ENCODE measurements around the gene SLC39A13. TPM values are rescaled to one million over a fixed set of nuclear protein-coding genes. Genes with fewer than 3 reads are reported as not detected.
A peak's percentile ranks its signal among the peaks of the same experiment; 100 is the strongest.

SLC39A13 gene
- total and polyA plus RNA-seq, 2 of the 13 experiments (the other 11 are each of a cell fraction or from before 2014, with no cell fraction given) = 15.3 to 30.5 TPM

GRCh38 chr11:47399860-47400767 lies 8.3 kb upstream of the SLC39A13 start (continued):
- TF ChIP-seq PATZ1 (CRISPR knock-in tag; IDR thresholded peaks at IDR 0.05) (peak; percentile 78), JARID2 (CRISPR knock-in tag; IDR thresholded peaks at IDR 0.05; ENCODE audit: insufficient replicate concordance) (no peak), ZNF335 (CRISPR knock-in tag; IDR thresholded peaks at IDR 0.05) (no peak), IRF1 (CRISPR knock-in tag; IDR thresholded peaks at IDR 0.05; ENCODE audit: low read depth) (no peak), ZEB1 (IDR thresholded peaks at IDR 0.05; ENCODE audit: insufficient replicate concordance, low read depth) (no peak), BORCS8-MEF2B (CRISPR knock-in tag; IDR thresholded peaks at IDR 0.05) (no peak), AKNA (CRISPR knock-in tag; IDR thresholded peaks at IDR 0.05; ENCODE audit: borderline replicate concordance) (no peak), RNF219 (CRISPR knock-in tag; IDR thresholded peaks at IDR 0.05) (no peak), ZNF33A (CRISPR knock-in tag; IDR thresholded peaks at IDR 0.05; ENCODE audit: borderline replicate concordance) (no peak), ZNF740 (CRISPR knock-in tag; IDR thresholded peaks at IDR 0.05) (0 out of 2 replicates have a peak, but pooled peaks have one; percentile 40), ZMYM3 (CRISPR knock-in tag; IDR thresholded peaks at IDR 0.05) (peak; percentile 73; the same call in 1 of the 2 replicates), ZBTB44 (CRISPR knock-in tag; IDR thresholded peaks at IDR 0.05) (no peak), NR0B2 (CRISPR knock-in tag; IDR thresholded peaks at IDR 0.05) (no peak)
